NCI-H2227 (cell line): ENCODE measurements around the gene PTPRZ1.

Source experiments
- DNase-seq: peaks from one replicate; lab custom pipeline; 2025; ENCODE audit not compliant: unreplicated experiment; lab: John Stamatoyannopoulos, UW

Gene PTPRZ1

GRCh38 chr7:122103064-122103463 is 230.1 kb downstream of the PTPRZ1 start:
- no peak for DNase-seq
